GM12891 (cell line): ENCODE measurements around the gene RAB11FIP4.

Experiments used
- PAX5 ChIP-seq: IDR thresholded peaks from 2 replicates; pipeline ENCODE4 v1.6.1; 2011; ENCODE audit warnings: low read length, moderate library complexity, mild to moderate bottlenecking; ENCODE audit not compliant: insufficient read depth, severe bottlenecking
- POLR2A ChIP-seq: IDR thresholded peaks from 2 replicates; pipeline ENCODE4 v1.6.1; 2011; ENCODE audit warnings: low read depth, low read length, control low read depth
- POLR2AphosphoS5 ChIP-seq: IDR thresholded peaks from 2 replicates; pipeline ENCODE4 v1.6.1; 2011; ENCODE audit warnings: low read depth, low read length, control low read depth
- TAF1 ChIP-seq: IDR thresholded peaks from 2 replicates; pipeline ENCODE4 v1.6.1; 2011; ENCODE audit warnings: low read depth, low read length, control low read depth

DNA sequence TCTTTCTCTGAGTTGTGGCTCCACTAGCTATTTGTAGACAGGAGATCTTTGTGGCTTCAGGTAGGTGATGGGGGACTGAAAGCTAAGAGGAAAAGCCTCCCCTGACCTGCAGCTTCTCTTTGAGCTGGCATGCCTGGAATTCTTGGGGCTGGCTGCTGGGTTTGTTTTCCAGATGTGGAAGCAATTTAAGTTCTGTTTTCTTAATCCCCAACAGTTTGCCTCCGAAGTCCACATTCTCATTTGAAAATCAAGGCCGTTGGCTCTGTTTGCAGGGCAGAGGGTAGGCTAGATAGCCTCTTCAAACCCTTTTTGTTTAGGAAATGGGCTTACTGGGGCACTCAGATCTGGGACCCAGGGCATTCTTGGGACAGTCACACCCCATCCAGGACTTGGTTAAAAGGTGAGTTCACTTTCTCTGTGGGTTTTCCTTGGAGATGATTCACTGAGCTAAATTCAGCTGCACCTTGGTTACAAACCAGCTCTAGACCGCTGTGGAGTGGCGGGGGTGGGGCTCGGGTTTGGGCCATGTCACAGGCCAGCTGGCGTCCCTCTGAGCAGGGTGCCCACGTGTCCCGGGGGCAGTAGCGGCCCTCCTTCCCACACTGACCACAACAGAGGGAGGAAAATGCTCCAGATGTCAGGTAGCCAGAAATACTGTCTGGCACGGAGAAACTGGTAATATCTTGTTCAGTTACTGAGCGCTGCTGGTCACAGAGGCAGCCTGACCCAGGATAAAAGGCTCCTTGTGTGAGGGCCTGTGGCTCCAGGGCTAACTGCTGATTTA lies 108.5 kb downstream of the RAB11FIP4 start:
- TF ChIP-seq POLR2A (no peak), POLR2AphosphoS5 (no peak), PAX5 (no peak), TAF1 (no peak)
